GM21526 (cell line): ENCODE measurements around the gene GRM4.
"Not testable (repeated sequence)": the region's sequence is repeated elsewhere in the genome, so short reads cannot be mapped to it uniquely, and the experiment has no call there.

ENCODE experiments used
- ATAC-seq: cut with Tn5 transposase; IDR thresholded peaks from one replicate; pipeline ENCODE4 v1.9.1; 2021; ENCODE audit warnings: moderate library complexity; ENCODE audit not compliant: unreplicated experiment, low FRiP score

The GRM4 gene

DNA sequence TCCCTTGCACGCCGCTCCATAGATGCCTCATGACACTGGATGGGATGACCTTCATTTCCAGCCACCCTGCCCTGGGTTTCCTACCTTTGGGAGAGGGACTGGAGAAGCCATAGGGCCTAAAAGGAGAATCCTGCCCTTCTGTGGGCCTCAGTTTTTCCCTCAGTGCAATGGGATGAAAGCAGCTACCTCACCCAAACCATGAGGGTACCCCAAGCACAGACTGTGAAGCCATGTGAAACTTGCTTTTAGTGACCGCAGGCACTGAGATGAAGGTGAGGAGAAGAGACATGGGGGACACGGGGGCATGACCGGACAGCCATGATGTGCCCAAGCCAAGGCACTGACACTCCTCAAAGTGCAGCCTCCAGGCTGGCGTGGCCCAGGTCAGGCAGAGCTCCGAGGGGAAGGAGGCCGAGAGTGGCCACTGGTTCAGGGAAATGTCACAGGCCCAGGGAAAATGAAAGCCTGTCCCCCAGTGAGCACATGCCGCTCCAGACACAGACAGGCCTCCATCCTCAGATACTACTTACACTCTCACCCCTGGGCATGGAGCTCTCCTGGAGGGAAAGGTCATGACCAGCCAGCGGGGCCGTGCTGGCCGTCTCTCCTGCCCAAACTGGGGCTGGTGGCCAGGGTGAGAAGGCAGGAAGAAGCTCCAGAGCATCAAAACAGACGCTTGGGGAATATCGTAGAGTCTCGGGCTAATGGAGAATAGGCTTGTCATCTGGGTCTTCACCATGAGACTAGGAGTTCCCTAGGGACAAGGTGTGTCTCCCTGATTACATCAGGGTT lies 116.2 kb downstream of the GRM4 start:
- no peak for ATAC-seq

DNA sequence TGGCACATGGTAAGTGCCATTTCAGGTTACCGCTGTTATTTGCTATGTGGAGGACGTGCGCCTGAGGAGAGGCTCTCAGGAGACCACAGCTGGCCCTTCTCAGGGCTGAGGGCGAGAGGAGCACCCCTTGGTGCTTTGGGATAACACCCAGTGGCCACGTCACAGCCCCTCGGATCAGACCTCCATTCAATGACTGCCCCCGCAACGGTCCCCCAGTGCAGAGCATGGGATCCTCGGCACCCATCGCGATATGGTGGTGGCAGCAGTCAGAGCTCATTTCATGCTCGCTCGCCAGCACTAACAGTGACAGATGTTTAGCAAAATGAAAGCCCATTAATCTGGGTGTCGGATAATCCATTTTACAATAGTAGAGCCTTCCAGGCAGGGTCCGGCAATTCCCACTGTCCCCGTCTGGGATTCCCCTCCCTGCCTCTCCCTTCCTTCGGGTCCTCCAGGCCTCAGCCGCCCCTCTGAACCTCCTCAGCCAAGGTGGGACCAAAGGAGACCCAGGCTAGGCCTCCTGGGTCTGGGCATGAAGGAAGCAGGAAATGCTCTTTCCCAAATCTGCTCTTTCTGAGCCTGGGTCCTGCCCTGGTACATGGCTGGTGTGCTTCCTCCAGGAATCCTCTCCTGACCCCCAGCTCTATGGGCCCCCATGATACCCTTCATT lies 117.1 kb downstream of the GRM4 start:
- ATAC-seq: no peak

DNA sequence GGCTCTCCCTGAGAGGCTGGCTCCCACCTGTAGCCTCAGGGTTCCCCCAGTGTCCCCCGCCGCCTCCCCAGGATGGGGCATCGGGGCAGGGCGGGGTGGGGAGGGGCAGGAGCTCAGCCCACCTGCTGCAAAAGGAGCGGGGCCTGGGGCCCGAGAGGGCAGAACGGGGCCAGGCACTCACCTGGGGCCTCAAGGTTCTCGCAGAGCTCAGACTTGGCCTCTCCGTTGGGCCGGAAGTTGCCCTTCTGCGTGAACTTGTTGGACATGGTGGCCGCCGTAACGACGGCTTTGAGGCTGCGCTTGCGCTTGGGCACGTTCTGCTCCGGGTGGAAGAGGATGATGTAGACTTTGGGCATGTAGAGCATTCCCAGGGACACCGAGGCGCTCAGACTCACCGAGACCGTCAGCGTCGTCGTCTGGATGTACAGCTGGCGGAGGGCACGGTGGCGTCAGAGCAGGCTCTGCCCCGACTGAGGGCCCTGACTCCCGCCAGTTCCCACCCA lies 117.9 kb downstream of the GRM4 start:
- no peak for ATAC-seq

DNA sequence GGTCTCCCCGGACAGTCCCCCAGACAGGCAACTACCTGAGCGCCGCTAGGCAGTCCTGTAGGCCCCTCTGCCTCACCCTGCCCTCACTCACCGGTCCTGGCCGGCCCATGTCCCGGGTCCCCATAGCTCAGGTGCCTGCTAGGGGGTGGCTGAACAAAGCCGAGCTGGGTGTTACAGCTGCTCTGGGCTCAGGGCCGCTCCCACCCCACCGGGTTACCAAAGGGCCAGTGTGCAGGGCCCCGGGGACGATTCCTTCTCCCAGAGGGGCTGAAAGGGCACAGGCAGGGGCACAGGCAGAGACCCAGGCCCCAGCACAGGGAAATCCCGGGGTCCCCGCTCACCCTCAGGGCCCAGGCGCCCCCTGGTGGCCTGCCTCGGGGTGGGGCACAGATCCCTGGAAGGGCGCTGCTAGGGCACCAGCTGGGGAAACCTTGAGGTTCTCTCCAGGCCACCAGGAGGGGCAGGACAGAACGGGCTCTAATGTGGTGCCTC lies 118.4 kb downstream of the GRM4 start:
- no peak for ATAC-seq

DNA sequence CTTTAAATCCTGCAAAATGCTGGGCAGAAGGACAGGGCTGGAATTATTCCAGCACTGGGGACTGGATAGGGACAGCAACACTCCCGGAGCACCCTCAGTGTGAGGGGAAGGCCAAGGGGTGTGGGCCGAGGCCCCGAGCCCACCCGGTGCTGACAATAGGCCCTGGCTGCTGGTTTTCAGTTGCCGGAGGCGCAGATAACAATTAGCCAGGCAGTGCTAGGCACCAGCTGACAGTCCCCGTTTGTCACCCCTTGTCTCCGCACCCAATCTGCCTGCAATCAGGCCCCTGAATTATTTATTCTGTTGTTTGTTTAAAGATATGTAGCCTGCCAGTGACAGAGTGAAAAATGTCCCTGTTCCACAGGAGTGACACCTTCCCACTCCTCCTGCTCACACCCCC lies 120.0 kb downstream of the GRM4 start:
- ATAC-seq: no peak

DNA sequence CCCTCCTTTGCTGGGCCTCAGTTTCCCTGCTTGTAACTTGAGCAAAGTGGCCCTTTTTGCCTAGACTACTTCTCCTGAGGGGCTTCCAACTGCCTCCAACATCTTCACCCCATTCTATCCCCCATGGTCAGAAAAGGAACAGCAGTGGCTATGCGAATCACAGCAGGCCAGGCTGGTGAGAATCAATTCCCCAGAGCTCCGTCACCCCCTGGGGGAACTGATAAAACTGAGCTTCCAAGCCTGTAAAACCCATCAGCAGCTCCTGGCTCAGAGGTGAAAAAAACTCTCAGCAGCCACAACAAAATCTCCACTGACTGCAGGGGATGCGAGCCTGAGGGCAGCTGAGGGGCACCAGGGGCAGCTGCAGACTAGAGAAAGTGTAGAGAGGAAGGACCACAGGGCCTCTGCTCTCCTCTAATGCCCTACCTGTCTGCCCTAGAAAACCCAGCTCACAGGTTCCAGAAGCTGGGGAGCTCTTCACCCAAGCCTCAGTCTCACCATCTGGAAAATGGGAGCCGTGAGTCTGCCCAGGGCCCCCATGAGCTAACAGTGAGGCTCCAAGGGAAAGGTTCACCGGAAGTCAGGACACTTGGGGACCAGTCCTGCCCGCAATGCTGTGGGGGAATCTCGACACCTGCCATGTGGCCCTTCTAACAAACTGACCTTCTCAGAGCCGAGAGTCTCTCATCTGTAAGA lies 120.6 kb downstream of the GRM4 start:
- ATAC-seq: no peak

DNA sequence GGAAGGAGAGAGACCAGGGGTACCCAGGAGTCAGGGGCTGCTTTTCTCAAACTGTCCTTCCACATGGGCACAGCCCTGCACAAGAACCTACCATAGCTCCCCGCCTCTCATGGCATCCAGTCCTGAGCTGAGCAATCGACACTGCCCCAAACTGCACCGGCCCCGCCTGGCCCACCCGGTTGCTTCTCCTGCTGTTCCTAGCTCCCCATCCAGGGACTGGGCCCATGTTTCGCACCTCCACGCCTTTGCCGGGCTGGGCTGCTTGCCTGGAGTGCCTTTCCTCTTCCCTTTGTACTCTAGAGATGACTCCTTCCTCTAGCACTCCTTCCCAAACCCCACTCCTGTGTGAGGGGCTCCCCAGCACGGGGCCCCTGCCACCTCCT lies 123.0 kb downstream of the GRM4 start:
- no peak for ATAC-seq

DNA sequence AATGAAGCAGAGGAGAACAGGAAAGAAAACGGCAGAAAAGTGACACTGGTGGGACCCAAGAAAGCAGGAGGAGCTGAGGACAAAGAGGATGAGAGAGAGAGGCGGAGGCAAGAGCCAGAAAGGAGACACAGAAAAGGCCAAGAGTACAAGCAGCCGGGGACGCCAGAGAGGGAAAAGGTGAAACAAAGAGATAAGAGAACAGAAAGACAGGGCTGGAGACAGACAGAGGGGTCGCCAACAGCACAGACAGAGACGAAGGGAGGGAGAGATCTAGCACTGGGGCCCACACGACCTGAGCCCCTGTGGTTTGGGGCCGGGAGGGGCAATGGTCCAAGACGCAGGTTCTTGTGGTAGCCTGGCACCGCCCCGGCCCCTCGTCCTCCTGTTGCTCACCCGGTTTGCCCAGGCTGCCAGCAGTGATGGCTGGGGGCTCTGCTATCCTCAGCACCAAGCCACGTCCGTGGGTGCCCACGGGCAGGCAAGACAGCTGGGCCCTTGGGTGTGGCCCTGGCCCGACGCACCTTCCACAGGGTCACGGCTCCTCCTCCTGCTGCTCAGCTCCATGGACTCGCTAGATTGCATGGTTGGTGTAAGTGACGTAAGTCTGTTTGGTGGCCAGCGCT lies 123.5 kb downstream of the GRM4 start:
- ATAC-seq: no peak

DNA sequence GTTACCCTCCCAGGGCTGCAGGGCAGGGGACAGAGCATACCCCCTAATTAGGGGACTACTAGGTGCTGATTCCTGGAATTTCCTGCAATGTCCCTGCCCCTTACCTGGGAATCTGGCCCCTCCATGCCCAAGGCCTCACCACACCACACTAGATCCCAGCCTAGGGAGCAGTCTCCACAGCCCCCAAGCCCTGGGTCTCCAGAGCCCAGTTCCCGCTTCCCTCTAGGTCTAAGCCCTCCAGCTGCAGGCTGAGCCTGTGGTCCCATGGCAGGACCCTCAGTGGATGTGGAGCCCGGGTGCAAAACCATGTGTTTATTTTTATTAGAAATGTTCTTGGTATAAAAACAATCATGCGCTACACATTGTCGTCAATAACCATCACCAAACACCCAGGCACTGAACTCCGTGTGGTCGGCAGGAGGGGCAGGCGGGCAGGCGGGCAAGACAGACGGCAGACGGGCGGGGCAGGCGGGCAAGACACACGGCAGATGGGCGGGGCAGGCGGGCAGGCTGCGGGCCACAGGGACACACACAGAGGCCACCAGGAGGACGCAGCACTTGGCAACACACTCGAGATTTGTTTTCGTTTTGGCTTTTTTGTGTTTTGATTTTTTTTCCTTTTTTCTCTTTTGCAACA lies 124.2 kb downstream of the GRM4 start:
- ATAC-seq: no peak

DNA sequence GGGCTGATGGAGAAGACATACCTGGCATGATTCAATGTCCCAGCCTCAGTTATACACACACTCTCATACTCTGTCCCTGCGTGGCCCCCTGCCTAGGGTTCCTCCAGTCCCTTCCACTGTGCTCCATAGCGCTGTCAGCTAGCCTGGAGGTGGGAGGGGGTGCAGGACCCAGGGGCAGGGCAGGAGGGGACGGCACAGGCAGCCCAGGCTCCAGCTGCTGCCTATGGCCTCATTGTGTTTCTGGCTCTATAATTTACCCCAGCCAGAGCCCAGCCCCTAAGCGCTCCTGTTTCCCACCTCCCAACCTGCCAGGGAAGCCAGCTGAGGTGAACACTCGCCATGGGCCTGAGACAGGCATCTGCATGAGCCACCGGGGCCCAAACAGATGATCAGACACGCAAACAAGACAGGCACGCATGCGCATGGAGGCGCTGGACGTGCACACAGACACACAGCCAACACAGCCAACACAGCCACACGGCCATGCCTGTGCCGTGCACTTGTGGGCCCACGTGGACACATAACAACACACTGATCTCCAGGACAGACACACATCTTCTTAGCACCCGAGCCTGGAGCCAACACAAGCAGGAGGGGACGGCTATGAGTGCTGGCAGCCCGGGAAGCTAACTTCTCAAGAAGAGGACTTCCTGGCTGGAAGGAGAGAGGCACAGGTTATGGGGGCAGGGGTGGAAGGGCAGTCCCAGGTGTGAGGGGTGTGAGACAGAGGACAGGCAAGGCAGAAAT lies 124.9 kb downstream of the GRM4 start:
- no peak for ATAC-seq

DNA sequence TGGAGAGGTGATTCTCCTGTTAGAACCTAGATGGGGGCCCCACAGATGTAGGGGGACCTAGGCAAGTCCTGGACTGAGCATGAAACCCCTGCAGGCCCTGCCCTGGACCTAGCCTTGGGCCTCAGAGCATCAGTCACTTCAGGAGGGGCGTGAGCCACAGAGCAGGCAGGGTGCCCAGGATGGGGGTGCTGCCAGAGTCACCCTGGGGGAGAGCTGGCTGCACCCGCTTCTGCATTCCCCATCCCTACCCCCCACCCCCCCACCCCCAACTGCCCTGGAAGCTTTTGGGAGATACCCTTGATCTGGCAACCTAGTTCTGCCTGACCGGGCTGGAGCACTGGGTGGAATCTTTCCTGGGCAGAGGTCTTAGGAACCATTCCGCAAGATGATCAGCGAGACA lies 125.6 kb downstream of the GRM4 start:
- ATAC-seq: no peak

DNA sequence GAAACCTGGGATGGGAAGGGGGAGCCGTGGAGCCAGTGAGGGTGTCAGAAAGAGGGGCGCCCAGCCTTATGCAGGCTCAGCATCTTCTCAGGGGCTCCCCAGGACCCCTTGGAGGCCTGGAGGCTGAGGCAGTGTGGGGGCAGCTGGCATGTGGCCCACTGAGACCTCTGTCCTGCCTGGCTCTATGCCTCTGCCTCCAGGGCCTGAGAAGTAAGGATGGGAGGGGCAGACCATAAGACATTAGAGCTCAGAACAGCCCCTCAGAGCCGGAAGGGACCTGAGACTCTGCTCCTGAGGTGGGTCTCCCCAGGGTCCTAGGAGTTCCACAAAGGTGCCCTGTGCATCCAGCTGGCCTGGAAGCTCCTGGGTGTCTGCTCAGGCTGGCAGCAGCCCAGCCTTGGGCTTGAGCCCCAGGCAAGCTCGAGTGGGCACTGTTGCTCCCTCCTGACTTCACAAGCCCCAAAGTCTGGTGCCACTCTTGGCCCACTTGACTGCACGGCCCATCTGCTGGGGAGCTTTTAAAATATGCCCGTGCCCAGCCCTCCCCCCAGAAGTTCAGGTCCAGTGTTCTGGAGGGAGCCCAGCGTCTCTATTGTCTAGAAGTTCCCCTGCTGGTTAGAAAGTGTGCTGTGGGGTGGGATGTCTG lies 126.8 kb downstream of the GRM4 start:
- ATAC-seq: no peak

DNA sequence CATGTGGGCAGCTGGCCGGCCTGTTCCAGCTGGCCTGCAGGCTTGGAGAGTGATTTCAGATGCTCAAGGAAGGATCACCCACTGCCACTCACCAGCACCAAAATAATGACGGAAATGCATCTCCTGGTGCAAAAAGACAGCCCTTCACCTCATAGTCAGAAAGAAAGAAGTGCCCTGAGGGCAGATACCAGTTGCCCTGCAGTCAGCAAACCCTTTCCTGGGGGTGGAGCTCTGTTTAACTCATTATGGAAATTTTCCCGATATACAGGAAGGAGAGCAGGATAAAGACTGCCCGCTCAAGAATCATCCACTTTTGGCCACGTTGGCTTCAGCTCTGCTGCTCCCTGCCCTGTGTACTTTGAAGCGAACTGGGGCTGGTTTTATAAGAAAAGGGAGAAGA lies 127.9 kb downstream of the GRM4 start:
- no peak for ATAC-seq

DNA sequence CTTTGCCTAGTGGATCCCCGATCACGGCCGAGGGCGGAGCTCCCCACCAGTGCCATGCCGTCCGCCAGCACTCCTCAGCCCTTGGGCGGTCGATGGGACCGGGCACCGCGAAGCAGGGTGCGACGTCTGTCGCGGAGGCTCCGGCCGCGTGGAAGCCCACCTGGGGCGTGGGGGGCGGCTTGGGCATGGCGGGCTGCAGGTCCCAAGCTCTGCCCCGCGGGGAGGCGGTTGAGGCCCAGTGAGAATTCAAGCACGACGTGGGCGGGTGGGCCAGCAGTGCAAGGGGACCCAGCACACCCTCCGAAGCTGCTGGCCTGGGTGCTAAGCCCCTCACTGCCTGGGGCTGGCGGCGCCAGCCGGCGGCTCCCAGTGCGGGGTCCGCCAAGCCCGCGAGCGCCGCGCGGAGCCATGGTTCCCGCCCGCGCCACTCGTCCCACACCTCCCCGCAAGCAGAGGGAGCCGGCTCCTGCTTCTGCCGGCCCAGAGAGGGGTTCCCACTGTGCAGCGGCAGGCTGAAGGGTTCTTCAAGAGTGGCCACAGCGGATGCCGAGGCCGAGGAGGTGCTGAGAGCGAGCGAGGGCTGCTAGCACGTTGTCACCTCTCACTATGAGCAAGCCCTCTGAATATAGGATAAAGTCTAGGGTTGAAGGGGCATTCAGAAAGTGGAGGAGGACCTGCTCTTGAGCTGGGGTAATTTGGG lies 128.6 kb downstream of the GRM4 start:
- ATAC-seq: no peak

DNA sequence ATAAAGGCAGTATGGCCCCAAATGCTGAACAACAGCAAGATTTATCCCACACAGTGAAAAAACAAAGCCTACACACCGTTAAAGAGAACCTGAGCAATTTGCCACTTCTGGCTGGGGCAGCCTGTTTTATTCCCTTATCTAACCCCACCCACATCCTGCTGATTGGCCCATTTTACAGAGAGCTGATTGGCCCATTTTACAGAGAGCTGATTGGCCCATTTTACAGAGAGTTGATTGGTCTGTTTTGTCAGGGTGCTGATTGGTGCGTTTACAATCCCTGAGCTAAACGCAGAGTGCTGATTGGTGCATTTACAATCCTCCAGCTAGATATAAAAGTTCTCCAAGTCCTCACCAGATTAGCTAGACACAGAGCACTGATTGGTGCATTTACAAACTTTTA lies 129.3 kb downstream of the GRM4 start:
- ATAC-seq: not testable (repeated sequence)

DNA sequence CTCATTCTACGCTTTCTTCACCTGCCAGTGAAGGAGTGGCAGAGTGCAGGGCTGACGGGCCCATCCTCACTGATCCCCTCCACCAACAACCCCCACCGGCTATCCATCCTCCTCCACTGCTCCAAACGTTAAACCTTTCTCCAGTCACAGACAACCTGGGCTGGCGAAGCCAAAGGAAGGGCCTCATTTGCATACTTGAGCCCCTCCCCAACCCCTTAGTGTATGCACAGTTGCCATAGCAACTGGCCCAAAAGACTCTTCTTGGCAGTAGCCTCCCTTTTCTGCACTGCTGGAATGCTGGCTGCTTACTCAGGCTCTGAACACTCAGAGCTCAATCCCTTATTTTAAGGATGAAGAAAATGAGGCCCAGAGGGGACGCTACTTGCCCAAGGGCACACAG lies 130.3 kb downstream of the GRM4 start:
- ATAC-seq: no peak

DNA sequence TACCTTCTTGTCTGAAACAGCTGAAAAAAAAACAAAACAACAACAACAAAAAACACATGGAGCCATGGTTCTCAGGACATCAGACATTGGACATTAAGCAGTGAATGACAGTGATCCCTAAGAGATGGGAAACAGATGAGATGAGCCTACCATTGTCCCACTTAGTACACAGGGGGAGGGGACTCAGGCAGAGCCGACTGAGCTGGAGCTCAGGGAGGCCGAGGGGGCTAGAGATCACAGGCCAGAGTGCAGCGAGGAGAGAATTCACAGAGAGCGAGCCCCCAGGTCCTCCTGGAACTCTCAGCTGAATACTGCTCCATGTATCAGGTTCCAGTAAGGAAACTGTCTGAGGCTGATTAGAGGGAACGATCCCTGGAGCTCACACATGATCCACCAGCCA lies 134.6 kb downstream of the GRM4 start:
- ATAC-seq: no peak

DNA sequence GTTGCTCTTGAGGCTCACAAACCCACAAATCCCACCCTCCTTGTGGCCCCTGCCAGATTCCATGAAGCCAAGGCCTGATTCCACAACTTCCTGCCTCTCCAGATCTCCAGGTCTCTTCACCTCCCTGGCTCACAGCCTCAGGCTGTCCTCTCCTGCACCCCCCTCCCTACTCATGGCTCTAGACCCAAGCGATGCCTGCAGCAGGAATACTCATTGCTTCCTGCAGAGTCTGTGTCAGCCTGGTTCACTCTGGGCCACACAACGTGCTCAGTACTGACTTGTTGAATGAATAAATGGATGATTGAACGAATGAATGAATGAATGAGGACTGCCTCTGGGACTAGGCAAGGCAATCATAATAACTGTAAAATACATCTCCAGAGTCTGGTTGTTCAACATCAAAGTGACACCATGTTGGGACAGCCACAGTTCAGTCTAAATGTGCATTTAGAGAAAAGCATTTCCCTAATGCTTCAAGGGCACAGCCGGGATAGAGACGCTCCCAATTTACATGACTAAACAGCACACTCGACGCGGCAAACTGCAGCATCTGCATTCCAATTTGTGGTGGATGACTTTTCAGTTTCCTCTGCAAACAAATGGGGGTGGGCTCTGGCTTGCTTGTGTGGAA lies 139.9 kb downstream of the GRM4 start:
- ATAC-seq: no peak
